Natural killer cell treated with Interleukin-12 subunit alpha and Interleukin-12 subunit beta and Interleukin-15 and Interleukin-18, amount 100 ng/mL, for 72 hours (primary cell): ENCODE measurements around the gene MSS51. TPM values are rescaled to one million over a fixed set of nuclear protein-coding genes. Genes with fewer than 3 reads are reported as not detected.

ENCODE experiments used
- ATAC-seq, 2 donors: fragments of 150-1000 bp; cut with Tn5 transposase in 1 of 2; sonication (Bioruptor Pico), chemical (Tn5 transposase) in 1 of 2; 2 replicates each; pipeline ENCODE4 v1.10.0; 2021
- DNase-seq: peaks from one replicate; pipeline ENCODE4 v3.0.0; 2022; ENCODE audit warnings: low spot score
- H3K27ac Mint-ChIP-seq, 2 donors: 1 replicate in 1 of 2; 2 replicates in 1 of 2; pipeline ENCODE4 v1.8.0; 2022; ENCODE audit warnings: mixed read lengths in 2 of 2, mild to moderate bottlenecking in 1 of 2, moderate library complexity in 1 of 2
- H3K27me3 Mint-ChIP-seq, 2 donors: 1 replicate in 1 of 2; 2 replicates in 1 of 2; pipeline ENCODE4 v1.8.0; 2022; ENCODE audit warnings: mixed read lengths in 2 of 2
- H3K36me3 Mint-ChIP-seq: one replicate; pipeline ENCODE4 v1.8.0; 2022; ENCODE audit warnings: mixed read lengths
- H3K4me1 Mint-ChIP-seq, 2 donors: 1 replicate in 1 of 2; 2 replicates in 1 of 2; pipeline ENCODE4 v1.8.0; 2022; ENCODE audit warnings: low read depth in 2 of 2, mixed read lengths in 2 of 2, mild to moderate bottlenecking in 1 of 2
- H3K4me3 Mint-ChIP-seq: one replicate; pipeline ENCODE4 v1.8.0; 2022; ENCODE audit warnings: mixed read lengths
- H3K9me3 Mint-ChIP-seq: 2 replicates; pipeline ENCODE4 v1.8.0; 2022; ENCODE audit warnings: mixed read lengths
- total RNA-seq, 2 donors: library from RNA; stranded (reverse); gene quantifications; one replicate each; pipeline ENCODE4 v1.2.3, GENCODE V29; 2022

MSS51 gene
- total RNA-seq, result 1 to 10 TPM; 4.4 to 8.5 TPM

- no peak for DNase-seq
- no peaks in the 10 kb centered on the region for H3K36me3 Mint-ChIP-seq
- no peak for ATAC-seq
- H3K4me3 Mint-ChIP-seq, result no peak within 1 kb of the TSS
- no peaks in the 10 kb centered on the region for H3K27me3 Mint-ChIP-seq
- H3K9me3 Mint-ChIP-seq, result no peaks in the 10 kb centered on the region
- H3K4me1 Mint-ChIP-seq, result peaks cover 10 to 13% of the 10 kb centered on the region in 2 donors
- peak within 1 kb of the TSS in 1 of 2 donors; percentile 47 for H3K27ac Mint-ChIP-seq
These were observed at the start of gene MSS51 for GRCh38 chr10:73433538-73433867. Gene MSS51, minus strand, starts transcription at chr10:73433561. Its CDS starts 5,277 bp downstream, at chr10:73428284.

- H3K27ac Mint-ChIP-seq, result peak overlapping the region in 1 of 2 donors; percentile 83
- DNase-seq, result no peak
These were observed 46.8 kb upstream of the MSS51 start for GRCh38 chr10:73480158-73480557.

GRCh38 chr10:73478636-73479035 lies 45.3 kb upstream of the MSS51 start:
- H3K27ac Mint-ChIP-seq, result peak overlapping the region in 1 of 2 donors; percentile 83
- DNase-seq, result no peak
- H3K4me3 Mint-ChIP-seq, result peak overlapping the region; percentile 52
- H3K36me3 Mint-ChIP-seq, result peaks cover 12% of the 10 kb centered on the region
- no peaks in the 10 kb centered on the region for H3K27me3 Mint-ChIP-seq
- ATAC-seq, result peak; percentile 36 to 85
- H3K9me3 Mint-ChIP-seq, result no peaks in the 10 kb centered on the region
- H3K4me1 Mint-ChIP-seq, result peaks cover 10 to 30% of the 10 kb centered on the region in 2 donors

More at GRCh38 chr10:73480158-73480557, 46.8 kb upstream of the MSS51 start:
- ATAC-seq, result peak in 1 of 2 donors; percentile 84
- H3K9me3 Mint-ChIP-seq, result no peaks in the 10 kb centered on the region
- H3K36me3 Mint-ChIP-seq, result peaks cover 6% of the 10 kb centered on the region
- peaks cover 10 to 30% of the 10 kb centered on the region in 2 donors for H3K4me1 Mint-ChIP-seq
- H3K27me3 Mint-ChIP-seq, result no peaks in the 10 kb centered on the region
- H3K4me3 Mint-ChIP-seq, result peak overlapping the region; percentile 49

- Mint-ChIP-seq H3K27me3 (no peaks in the 10 kb centered on the region), H3K4me1 (peaks cover 0 to 10% of the 10 kb centered on the region in 2 donors), H3K9me3 (no peaks in the 10 kb centered on the region), H3K36me3 (peaks cover 22% of the 10 kb centered on the region), H3K4me3 (no peak overlapping the region), H3K27ac (no peak overlapping the region)
- DNase-seq (no peak), ATAC-seq (no peak)
These were observed 37.9 kb upstream of the MSS51 start for GRCh38 chr10:73471226-73471625.

GRCh38 chr10:73469579-73469978 lies 36.2 kb upstream of the MSS51 start:
- ATAC-seq (no peak), DNase-seq (no peak)
- Mint-ChIP-seq H3K27ac (no peak overlapping the region), H3K4me1 (peaks cover 0 to 10% of the 10 kb centered on the region in 2 donors), H3K27me3 (no peaks in the 10 kb centered on the region), H3K9me3 (no peaks in the 10 kb centered on the region), H3K36me3 (peaks cover 15% of the 10 kb centered on the region), H3K4me3 (no peak overlapping the region)

GRCh38 chr10:73467206-73467605 lies 33.8 kb upstream of the MSS51 start:
- H3K27me3 Mint-ChIP-seq, result no peaks in the 10 kb centered on the region
- no peaks in the 10 kb centered on the region for H3K9me3 Mint-ChIP-seq
- H3K4me3 Mint-ChIP-seq, result no peak overlapping the region
- DNase-seq (no peak), ATAC-seq (no peak)
- no peak overlapping the region for H3K27ac Mint-ChIP-seq
- peaks cover 0 to 10% of the 10 kb centered on the region in 2 donors for H3K4me1 Mint-ChIP-seq
- peaks cover 25% of the 10 kb centered on the region for H3K36me3 Mint-ChIP-seq

- DNase-seq (no peak), ATAC-seq (no peak)
- peaks cover 0 to 10% of the 10 kb centered on the region in 2 donors for H3K4me1 Mint-ChIP-seq
- H3K36me3 Mint-ChIP-seq, result peaks cover 27% of the 10 kb centered on the region
- no peak overlapping the region for H3K4me3 Mint-ChIP-seq
- H3K27ac Mint-ChIP-seq, result no peak overlapping the region
- H3K27me3 Mint-ChIP-seq, result no peaks in the 10 kb centered on the region
- H3K9me3 Mint-ChIP-seq, result no peaks in the 10 kb centered on the region
These were observed 32.8 kb upstream of the MSS51 start for GRCh38 chr10:73465978-73466726.

- no peaks in the 10 kb centered on the region for H3K9me3 Mint-ChIP-seq
- no peak overlapping the region for H3K4me3 Mint-ChIP-seq
- peaks cover 11% of the 10 kb centered on the region for H3K36me3 Mint-ChIP-seq
- H3K4me1 Mint-ChIP-seq, result no peaks in the 10 kb centered on the region
- H3K27me3 Mint-ChIP-seq, result no peaks in the 10 kb centered on the region
- DNase-seq (no peak), ATAC-seq (no peak)
- H3K27ac Mint-ChIP-seq, result no peak overlapping the region
These were observed 27.5 kb upstream of the MSS51 start for GRCh38 chr10:73460897-73461296.

GRCh38 chr10:73459683-73460314 lies 26.4 kb upstream of the MSS51 start:
- no peak for ATAC-seq
- Mint-ChIP-seq H3K4me1 (no peaks in the 10 kb centered on the region), H3K4me3 (no peak overlapping the region), H3K27ac (peak overlapping the region in 1 of 2 donors; percentile 12), H3K27me3 (no peaks in the 10 kb centered on the region), H3K36me3 (peaks cover 11% of the 10 kb centered on the region), H3K9me3 (no peaks in the 10 kb centered on the region)
- DNase-seq, result no peak

- no peaks in the 10 kb centered on the region for H3K36me3 Mint-ChIP-seq
- no peak overlapping the region for H3K27ac Mint-ChIP-seq
- ATAC-seq, result no peak
- no peaks in the 10 kb centered on the region for H3K9me3 Mint-ChIP-seq
- DNase-seq, result no peak
- no peaks in the 10 kb centered on the region for H3K4me1 Mint-ChIP-seq
- H3K27me3 Mint-ChIP-seq, result no peaks in the 10 kb centered on the region
- no peak overlapping the region for H3K4me3 Mint-ChIP-seq
These were observed 23.0 kb upstream of the MSS51 start for GRCh38 chr10:73456187-73456890.

GRCh38 chr10:73449113-73449512 lies 15.8 kb upstream of the MSS51 start:
- Mint-ChIP-seq H3K4me1 (peaks cover 0 to 4% of the 10 kb centered on the region in 2 donors), H3K27me3 (no peaks in the 10 kb centered on the region), H3K4me3 (no peak overlapping the region), H3K27ac (no peak overlapping the region), H3K36me3 (no peaks in the 10 kb centered on the region), H3K9me3 (no peaks in the 10 kb centered on the region)
- no peak for DNase-seq
- no peak for ATAC-seq

GRCh38 chr10:73448384-73448783 lies 15.0 kb upstream of the MSS51 start:
- peaks cover 0 to 4% of the 10 kb centered on the region in 2 donors for H3K4me1 Mint-ChIP-seq
- no peak for ATAC-seq
- no peaks in the 10 kb centered on the region for H3K36me3 Mint-ChIP-seq
- no peak for DNase-seq
- H3K9me3 Mint-ChIP-seq, result no peaks in the 10 kb centered on the region
- H3K4me3 Mint-ChIP-seq, result no peak overlapping the region
- no peak overlapping the region for H3K27ac Mint-ChIP-seq
- no peaks in the 10 kb centered on the region for H3K27me3 Mint-ChIP-seq

GRCh38 chr10:73446926-73447325 lies 13.6 kb upstream of the MSS51 start:
- no peaks in the 10 kb centered on the region for H3K36me3 Mint-ChIP-seq
- H3K27me3 Mint-ChIP-seq, result no peaks in the 10 kb centered on the region
- H3K4me3 Mint-ChIP-seq, result no peak overlapping the region
- DNase-seq, result no peak
- peaks cover 0 to 4% of the 10 kb centered on the region in 2 donors for H3K4me1 Mint-ChIP-seq
- ATAC-seq, result no peak
- H3K9me3 Mint-ChIP-seq, result no peaks in the 10 kb centered on the region
- H3K27ac Mint-ChIP-seq, result no peak overlapping the region

- no peaks in the 10 kb centered on the region for H3K9me3 Mint-ChIP-seq
- H3K4me1 Mint-ChIP-seq, result peaks cover 9 to 10% of the 10 kb centered on the region in 2 donors
- ATAC-seq, result no peak
- no peak overlapping the region for H3K4me3 Mint-ChIP-seq
- no peaks in the 10 kb centered on the region for H3K27me3 Mint-ChIP-seq
- H3K36me3 Mint-ChIP-seq, result no peaks in the 10 kb centered on the region
- DNase-seq, result no peak
- H3K27ac Mint-ChIP-seq, result no peak overlapping the region
These were observed 11.1 kb upstream of the MSS51 start for GRCh38 chr10:73444457-73444856.
